Kidney epithelial cell (primary cell): ENCODE measurements around the gene SVOP. TPM values are rescaled to one million over a fixed set of nuclear protein-coding genes. Genes with fewer than 3 reads are reported as not detected.
"Not testable (repeated sequence)": the region's sequence is repeated elsewhere in the genome, so short reads cannot be mapped to it uniquely, and the experiment has no call there.

ENCODE experiments used
- DNase-seq: peaks from one replicate; pipeline ENCODE4 v3.0.0-alpha.2; 2010; ENCODE audit warnings: low read depth
- H3K27me3 ChIP-seq: 2 replicates; pipeline ENCODE4 v1.6.0; 2011; ENCODE audit warnings: low read length; ENCODE audit not compliant: control insufficient read depth, insufficient read depth
- H3K36me3 ChIP-seq: 2 replicates; pipeline ENCODE4 v1.5.1; 2011; ENCODE audit warnings: low read length; ENCODE audit not compliant: control insufficient read depth, insufficient read depth
- H3K4me3 ChIP-seq: 2 replicates; pipeline ENCODE4 v1.5.1; 2011; ENCODE audit warnings: low read depth, mild to moderate bottlenecking, control low read depth, low read length
- total RNA-seq: library from RNA; depleted of rRNA; stranded (reverse); fragments of >200 nt; gene quantifications from 2 replicates; pipeline ENCODE4 v1.2.3, GENCODE V29; 2015
- TF ChIP-seq, protein P1 (sequence below): IDR thresholded peaks from 2 replicates; pipeline ENCODE4 v1.5.1; 2011; ENCODE audit warnings: mild to moderate bottlenecking, moderate library complexity, low read length, control low read depth, inconsistent platforms; ENCODE audit not compliant: insufficient read depth, poor library complexity, severe bottlenecking

SVOP gene
- total RNA-seq, 1 donor from 2014 or later = not detected

- DNase-seq = no peak
- no peak overlapping the region for H3K4me3 ChIP-seq
- no peaks in the 10 kb centered on the region for H3K36me3 ChIP-seq
- no peaks in the 10 kb centered on the region for H3K27me3 ChIP-seq
- TF ChIP-seq, protein P1, sequence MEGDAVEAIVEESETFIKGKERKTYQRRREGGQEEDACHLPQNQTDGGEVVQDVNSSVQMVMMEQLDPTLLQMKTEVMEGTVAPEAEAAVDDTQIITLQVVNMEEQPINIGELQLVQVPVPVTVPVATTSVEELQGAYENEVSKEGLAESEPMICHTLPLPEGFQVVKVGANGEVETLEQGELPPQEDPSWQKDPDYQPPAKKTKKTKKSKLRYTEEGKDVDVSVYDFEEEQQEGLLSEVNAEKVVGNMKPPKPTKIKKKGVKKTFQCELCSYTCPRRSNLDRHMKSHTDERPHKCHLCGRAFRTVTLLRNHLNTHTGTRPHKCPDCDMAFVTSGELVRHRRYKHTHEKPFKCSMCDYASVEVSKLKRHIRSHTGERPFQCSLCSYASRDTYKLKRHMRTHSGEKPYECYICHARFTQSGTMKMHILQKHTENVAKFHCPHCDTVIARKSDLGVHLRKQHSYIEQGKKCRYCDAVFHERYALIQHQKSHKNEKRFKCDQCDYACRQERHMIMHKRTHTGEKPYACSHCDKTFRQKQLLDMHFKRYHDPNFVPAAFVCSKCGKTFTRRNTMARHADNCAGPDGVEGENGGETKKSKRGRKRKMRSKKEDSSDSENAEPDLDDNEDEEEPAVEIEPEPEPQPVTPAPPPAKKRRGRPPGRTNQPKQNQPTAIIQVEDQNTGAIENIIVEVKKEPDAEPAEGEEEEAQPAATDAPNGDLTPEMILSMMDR = no peak
Measured at GRCh38 chr12:109033239-109034196, 12.7 kb upstream of the SVOP start.

DNA sequence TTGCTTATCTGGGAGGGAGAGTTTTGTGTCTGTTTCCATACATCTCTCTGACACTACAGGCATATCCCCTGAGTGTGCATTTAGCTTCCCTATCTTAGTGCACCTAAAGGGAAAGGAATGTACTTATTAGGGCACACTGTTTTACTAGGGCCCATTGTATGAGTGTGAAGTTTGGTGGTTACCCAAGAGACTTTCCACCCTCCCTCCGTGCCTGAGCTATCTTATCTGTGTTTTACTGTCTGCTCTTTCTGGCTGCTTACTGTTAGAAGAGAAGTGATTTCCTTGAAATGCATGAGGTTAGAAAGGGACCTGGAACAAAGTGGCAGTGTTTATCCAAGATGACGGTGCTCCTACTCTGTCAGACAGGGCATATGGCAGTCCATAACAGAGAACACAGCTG is 8.5 kb upstream of the SVOP start:
- Histone ChIP-seq H3K27me3 (no peaks in the 10 kb centered on the region), H3K4me3 (no peak overlapping the region), H3K36me3 (no peaks in the 10 kb centered on the region)
- DNase-seq = no peak
- TF ChIP-seq, protein P1 = no peak

GRCh38 chr12:109028624-109029023 is 7.8 kb upstream of the SVOP start:
- DNase-seq, H3K4me3 ChIP-seq, H3K36me3 ChIP-seq, H3K27me3 ChIP-seq: not testable (repeated sequence)

DNA sequence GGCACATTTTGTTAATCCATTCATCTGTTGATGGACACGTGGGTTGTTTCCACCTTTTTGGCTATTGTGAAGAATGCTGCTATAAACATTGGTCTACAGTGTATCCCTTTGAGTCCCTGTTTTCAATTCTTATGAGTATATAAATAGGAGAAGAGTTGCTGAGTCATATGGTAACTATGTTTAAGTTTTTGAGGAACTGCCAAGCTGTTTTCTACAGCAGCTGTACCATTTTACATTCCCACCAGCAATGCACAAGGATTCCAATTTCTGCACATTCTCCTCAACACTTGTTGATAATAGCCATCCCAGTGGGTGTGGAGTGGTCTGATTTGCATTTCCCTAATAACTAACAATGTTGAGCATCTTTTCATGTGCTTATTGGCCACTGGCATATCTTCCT is 6.9 kb upstream of the SVOP start:
- H3K27me3 ChIP-seq = no peaks in the 10 kb centered on the region
- no peak overlapping the region for H3K4me3 ChIP-seq
- no peak for DNase-seq
- TF ChIP-seq, protein P1 = no peak
- H3K36me3 ChIP-seq = no peaks in the 10 kb centered on the region

DNA sequence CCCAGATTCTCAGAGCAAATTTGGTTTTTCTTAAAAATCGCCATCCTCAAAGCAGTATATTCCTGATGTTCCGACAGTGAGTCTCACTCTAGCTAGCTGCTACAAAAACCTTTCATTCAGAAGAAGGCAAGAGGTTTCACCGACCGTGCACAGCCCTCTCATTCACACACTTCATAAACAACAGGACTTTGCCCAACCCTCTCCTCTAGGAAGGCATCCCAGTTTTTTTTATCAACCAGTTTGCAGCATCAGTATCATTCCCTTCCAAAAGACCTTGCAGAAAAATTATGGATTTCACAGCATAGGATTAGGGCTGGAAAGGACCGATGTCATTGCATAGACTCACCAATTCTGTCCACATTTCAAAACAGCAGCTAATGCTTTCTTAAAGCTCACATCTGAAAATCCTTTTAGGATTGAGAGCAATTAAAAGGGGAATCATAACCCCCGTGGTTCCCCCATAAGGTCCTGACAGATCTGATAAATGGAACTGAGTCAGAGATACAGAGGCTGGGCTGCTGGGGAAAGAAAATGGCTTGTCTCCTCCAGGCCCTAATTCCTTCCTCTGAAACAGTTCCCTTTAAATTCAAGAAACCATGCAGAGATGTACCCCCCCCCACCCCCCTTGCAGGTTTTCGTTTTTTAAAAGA is 597 bp downstream of the SVOP start:
- no peak overlapping the region for H3K4me3 ChIP-seq
- H3K36me3 ChIP-seq = no peaks in the 10 kb centered on the region
- no peak for DNase-seq
- TF ChIP-seq, protein P1 = no peak
- H3K27me3 ChIP-seq = no peaks in the 10 kb centered on the region

DNA sequence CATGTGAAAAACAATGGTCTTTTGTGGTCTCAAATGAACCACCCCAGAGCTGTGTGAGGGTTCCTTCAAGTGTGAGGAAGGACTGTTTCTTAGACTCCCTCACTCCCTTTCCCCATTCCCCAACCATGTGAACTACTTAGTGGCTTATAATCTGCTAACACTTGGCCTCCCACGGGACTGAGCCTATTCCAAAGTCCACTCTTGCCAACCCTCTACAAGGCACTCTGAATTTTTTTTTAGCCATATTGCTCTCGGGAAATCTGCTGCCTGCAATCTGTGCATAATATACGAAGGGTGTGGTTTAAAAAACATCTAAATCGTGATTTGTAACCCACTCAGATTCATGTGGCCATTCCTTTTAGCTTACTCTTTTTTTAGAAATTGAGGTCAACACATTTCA is 2.6 kb downstream of the SVOP start:
- H3K36me3 ChIP-seq = no peaks in the 10 kb centered on the region
- DNase-seq = no peak
- H3K27me3 ChIP-seq = no peaks in the 10 kb centered on the region
- TF ChIP-seq, protein P1 = no peak
- no peak overlapping the region for H3K4me3 ChIP-seq
